ENCODE results near the gene AQP4.

Gene AQP4

GRCh38 chr18:26865557-26865956 lies at the start of gene AQP4:
Gene AQP4 (minus strand): TSS chr18:26865707. CDS start chr18:26865689, 18 bp downstream.
- DNase-seq: no peak

GRCh38 chr18:26911840-26912239 lies 46.3 kb upstream of the AQP4 start:
- DNase-seq: no peak

GRCh38 chr18:26909599-26910290 lies 44.2 kb upstream of the AQP4 start:
- no peak for DNase-seq

GRCh38 chr18:26908906-26909305 lies 43.4 kb upstream of the AQP4 start:
- no peak for DNase-seq

GRCh38 chr18:26902291-26902690 lies 36.8 kb upstream of the AQP4 start:
- no peak for DNase-seq

GRCh38 chr18:26901020-26901419 lies 35.5 kb upstream of the AQP4 start:
- DNase-seq: no peak

- DNase-seq: no peak
Observed at GRCh38 chr18:26894426-26894825, 28.9 kb upstream of the AQP4 start.

GRCh38 chr18:26893996-26894395 lies 28.5 kb upstream of the AQP4 start:
- no peak for DNase-seq

- no peak for DNase-seq
Observed at GRCh38 chr18:26888259-26888658, 22.8 kb upstream of the AQP4 start.

GRCh38 chr18:26875040-26875654 lies 9.6 kb upstream of the AQP4 start:
- no peak for DNase-seq

- no peak for DNase-seq
Observed at GRCh38 chr18:26874283-26874682, 8.8 kb upstream of the AQP4 start.

- no peak for DNase-seq
Observed at GRCh38 chr18:26869640-26870039, 4.1 kb upstream of the AQP4 start.

GRCh38 chr18:26868968-26869586 lies 3.6 kb upstream of the AQP4 start:
- DNase-seq: no peak

GRCh38 chr18:26867471-26867870 lies 2.0 kb upstream of the AQP4 start:
- DNase-seq: no peak

GRCh38 chr18:26864658-26865057 lies 849 bp downstream of the AQP4 start:
- no peak for DNase-seq

- DNase-seq: no peak
Observed at GRCh38 chr18:26863921-26864497, 1.5 kb downstream of the AQP4 start.

- no peak for DNase-seq
Observed at GRCh38 chr18:26863122-26863879, 2.2 kb downstream of the AQP4 start.

GRCh38 chr18:26862084-26862483 lies 3.4 kb downstream of the AQP4 start:
- DNase-seq: no peak

GRCh38 chr18:26854292-26854881 lies 11.1 kb downstream of the AQP4 start:
- DNase-seq: no peak

- DNase-seq: no peak
Observed at GRCh38 chr18:26853401-26853800, 12.1 kb downstream of the AQP4 start.

- no peak for DNase-seq
Observed at GRCh38 chr18:26843760-26844159, 21.7 kb downstream of the AQP4 start.

GRCh38 chr18:26840965-26841364 lies 24.5 kb downstream of the AQP4 start:
- DNase-seq: no peak

GRCh38 chr18:26839609-26840008 lies 25.9 kb downstream of the AQP4 start:
- DNase-seq: no peak
